ENCODE measurements around the gene SNX19. TPM values are rescaled to one million over a fixed set of nuclear protein-coding genes. Genes with fewer than 3 reads are reported as not detected.

SNX19 gene
- total and polyA plus RNA-seq, 4 donors = 17.5 to 71.9 (median 40.5) TPM

DNA sequence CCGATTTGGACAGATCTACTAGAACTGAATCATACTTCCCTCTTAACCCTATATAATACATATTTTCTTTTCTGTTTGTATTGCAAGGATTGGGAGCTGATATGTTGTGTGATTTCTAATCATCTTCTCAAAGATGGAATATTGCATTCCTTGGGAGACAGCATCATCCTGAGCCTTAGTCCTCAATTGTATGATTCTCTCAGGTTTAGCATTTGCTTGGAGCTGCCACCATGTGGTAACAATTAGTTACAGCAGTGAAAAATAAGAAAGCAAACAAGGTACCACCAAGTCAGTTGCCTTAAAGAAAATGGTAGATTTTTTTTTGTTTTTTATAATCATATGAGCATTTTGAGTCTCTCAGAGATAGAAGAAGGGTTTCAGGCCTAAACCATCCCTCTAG, 11.9 kb downstream of the SNX19 start:
- DNase-seq (no peak), ATAC-seq (ENCODE audit: low FRiP score) (no peak)
- intact Hi-C loops (cut with DNase I) = loop anchor here in 1 of 2 donors (10.0 kb wide), 1 partner anchor 900 kb away; the partner anchor contains the start of gene PRDM10
- Histone ChIP-seq H3K9me3 (ENCODE audit: control insufficient read depth, low read length) (no peaks in the 10 kb centered on the region), H3K27ac (ENCODE audit: low read depth in 1 of 2, low read length in 2 of 2) (no peak overlapping the region), H3K27me3 (ENCODE audit: control insufficient read depth in 1 of 2, insufficient read depth in 2 of 2, low read length in 1 of 2) (no peaks in the 10 kb centered on the region), H3K36me3 (ENCODE audit: control insufficient read depth in 1 of 2, insufficient read depth in 2 of 2, low read length in 1 of 2) (peaks cover 9 to 16% of the 10 kb centered on the region in 2 donors), H3K4me1 (ENCODE audit: control insufficient read depth in 1 of 2, insufficient read depth in 2 of 2, low read length in 2 of 2) (peaks cover 0 to 4% of the 10 kb centered on the region in 2 donors), H3K4me3 (ENCODE audit: low read length in 2 of 2) (no peak overlapping the region)
- WGBS, 2 donors = 95 to 98% methylated on average over 1 of the region's 1 CpG

DNA sequence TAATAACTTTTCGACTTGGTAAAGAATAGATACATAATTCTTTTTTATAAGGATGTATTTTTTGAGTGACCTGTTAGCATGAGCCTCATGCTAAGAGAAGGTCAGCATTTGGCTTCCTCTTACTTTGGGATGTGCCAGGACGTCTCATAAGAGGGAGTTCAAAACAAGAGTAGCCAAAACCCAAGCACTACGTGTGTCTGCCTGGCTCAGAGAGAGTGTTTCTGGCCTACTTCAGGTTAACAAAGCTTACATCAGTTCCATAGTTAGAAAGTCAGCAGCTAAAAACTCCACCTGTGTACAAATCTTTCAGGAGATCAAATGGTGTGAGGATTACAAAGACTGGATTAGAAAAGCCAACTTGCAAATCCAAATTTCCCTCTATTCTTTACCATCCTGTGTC, 13.9 kb downstream of the SNX19 start:
- Histone ChIP-seq H3K27me3 (ENCODE audit: control insufficient read depth in 1 of 2, insufficient read depth in 2 of 2, low read length in 1 of 2) (no peaks in the 10 kb centered on the region), H3K9me3 (ENCODE audit: control insufficient read depth, low read length) (no peaks in the 10 kb centered on the region), H3K4me1 (ENCODE audit: control insufficient read depth in 1 of 2, insufficient read depth in 2 of 2, low read length in 2 of 2) (peaks cover 0 to 3% of the 10 kb centered on the region in 2 donors), H3K36me3 (ENCODE audit: control insufficient read depth in 1 of 2, insufficient read depth in 2 of 2, low read length in 1 of 2) (peaks cover 9 to 16% of the 10 kb centered on the region in 2 donors), H3K4me3 (ENCODE audit: low read length in 2 of 2) (no peak overlapping the region), H3K27ac (ENCODE audit: low read depth in 1 of 2, low read length in 2 of 2) (no peak overlapping the region)
- ATAC-seq (ENCODE audit: low FRiP score) = no peak
- DNase-seq = no peak
- intact Hi-C loops (cut with DNase I) = loop anchor here in 1 of 2 donors (10.0 kb wide), 1 partner anchor 898 kb away; the partner anchor contains the start of gene PRDM10
- 42 to 44% methylated on average over 3 of the region's 3 CpGs for WGBS, 2 donors

DNA sequence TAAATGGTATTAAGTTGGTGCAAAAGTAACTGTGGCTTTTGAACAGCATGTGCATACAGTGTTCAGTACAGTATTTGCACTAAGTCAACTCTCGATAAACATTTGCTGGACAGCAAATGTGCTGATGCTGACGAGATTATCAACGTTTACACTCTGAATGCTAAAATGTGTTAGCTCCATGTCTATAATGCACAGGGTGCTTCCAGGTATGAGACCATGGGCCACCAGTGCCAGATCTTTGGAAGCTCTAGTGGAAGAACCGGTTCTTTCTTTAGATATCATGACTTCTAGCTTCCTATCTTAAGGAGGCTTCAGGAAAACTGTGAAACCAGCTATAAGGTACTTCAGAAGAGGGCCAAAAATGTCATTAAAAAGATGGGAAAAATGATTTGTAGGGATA, 17.2 kb downstream of the SNX19 start:
- Histone ChIP-seq H3K4me1 (ENCODE audit: control insufficient read depth in 1 of 2, insufficient read depth in 2 of 2, low read length in 2 of 2) (peaks cover 0 to 2% of the 10 kb centered on the region in 2 donors), H3K27me3 (ENCODE audit: control insufficient read depth in 1 of 2, insufficient read depth in 2 of 2, low read length in 1 of 2) (no peaks in the 10 kb centered on the region), H3K4me3 (ENCODE audit: low read length in 2 of 2) (no peak overlapping the region), H3K36me3 (ENCODE audit: control insufficient read depth in 1 of 2, insufficient read depth in 2 of 2, low read length in 1 of 2) (peaks cover 6 to 11% of the 10 kb centered on the region in 2 donors), H3K9me3 (ENCODE audit: control insufficient read depth, low read length) (no peaks in the 10 kb centered on the region), H3K27ac (ENCODE audit: low read depth in 1 of 2, low read length in 2 of 2) (peak overlapping the region; percentile 63 to 97)
- 53 to 57% methylated on average over 4 of the region's 4 CpGs for WGBS, 2 donors
- intact Hi-C loops (cut with DNase I) = loop anchor here in 1 of 2 donors (10.0 kb wide), 1 partner anchor 224 kb away; no protein-coding TSS in a partner anchor
- DNase-seq = no peak
- no peak for ATAC-seq (ENCODE audit: low FRiP score)

DNA sequence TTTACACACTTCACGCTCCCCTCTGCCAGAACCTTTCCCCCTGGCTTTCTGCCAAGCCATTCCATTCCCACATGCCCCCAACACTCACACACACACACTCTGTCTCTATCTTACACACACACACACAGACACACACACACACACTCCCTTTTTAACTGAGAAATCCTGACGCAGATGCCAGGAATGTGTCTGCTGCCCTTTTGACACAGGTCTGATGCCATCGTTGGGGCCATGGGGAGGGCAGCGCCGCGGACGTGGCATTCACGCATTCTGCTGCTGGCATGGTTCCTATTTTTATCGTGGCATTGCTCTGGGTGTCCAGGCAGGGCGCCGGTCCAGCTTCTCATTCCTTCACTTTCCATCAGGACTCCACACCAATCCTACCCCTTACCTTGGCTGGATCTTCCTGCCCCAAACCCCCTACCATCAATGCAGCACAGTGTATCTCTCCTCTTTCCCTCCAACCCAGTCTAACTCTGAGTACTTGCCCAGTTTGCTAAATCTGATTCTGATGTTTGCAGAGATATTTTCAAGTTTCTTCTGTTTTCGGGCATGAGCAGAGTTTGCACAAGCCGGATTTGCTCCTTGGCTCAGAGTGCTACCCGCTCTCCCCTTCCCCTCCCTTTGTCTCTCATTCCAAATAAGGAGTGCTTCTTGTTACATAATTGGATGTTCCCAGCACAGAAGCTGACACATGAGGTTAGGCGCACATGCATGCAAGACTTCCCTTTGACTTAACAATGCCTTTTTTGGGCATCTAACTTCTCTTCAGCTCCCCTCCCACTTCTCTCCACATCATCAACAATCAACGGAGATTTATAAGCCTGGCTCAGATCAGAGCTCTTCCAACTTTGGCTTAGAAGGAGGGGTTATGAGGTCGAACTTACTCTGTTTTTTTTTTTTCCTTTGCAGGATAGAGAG, 18.8 kb downstream of the SNX19 start:
- peak; percentile 93 to 94 for DNase-seq
- H3K36me3 ChIP-seq (ENCODE audit: control insufficient read depth in 1 of 2, insufficient read depth in 2 of 2, low read length in 1 of 2) = peaks cover 4 to 11% of the 10 kb centered on the region in 2 donors
- intact Hi-C loops (cut with DNase I) = loop anchor here (1.0 to 10.0 kb wide), 2 partner anchors 223 to 583 kb away; partner anchors contain the start of gene ZBTB44 (in 1 of the 2)

DNA sequence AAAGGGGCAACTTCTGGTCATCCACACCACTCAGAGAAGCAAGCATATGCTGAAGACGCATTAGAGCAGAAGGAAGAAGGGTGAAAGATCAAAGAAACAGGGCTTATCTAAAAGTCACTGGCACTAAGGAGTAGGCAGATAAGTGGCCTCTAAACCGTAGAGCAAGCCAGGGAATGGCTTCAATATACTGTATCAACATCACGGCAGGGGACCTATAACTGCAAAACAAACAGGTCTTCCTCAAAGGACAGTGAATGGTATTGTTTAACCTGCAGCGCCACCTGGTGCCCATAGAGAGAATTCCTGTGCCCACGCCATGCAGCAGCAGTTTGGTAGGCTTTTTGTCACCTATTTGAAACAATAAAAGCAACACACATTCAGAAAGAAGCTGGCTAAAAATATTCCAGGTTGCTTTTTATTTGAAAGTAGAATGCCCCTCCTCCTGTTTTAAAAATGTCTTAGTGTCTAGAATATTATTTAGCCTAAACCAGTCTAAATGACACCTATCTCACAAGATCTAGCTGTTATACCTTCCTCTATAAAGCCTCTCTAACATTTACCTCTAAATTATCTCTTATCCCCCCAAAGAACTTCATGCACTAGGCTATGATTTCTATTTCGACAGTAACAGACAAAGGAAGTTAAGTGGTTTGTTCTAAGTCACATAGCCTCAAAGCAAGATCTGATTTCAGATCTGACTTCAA, 21.8 kb downstream of the SNX19 start:
- intact Hi-C loops (cut with DNase I) = loop anchor here (1.0 to 10.0 kb wide), 4 partner anchors 30 to 460 kb away; no protein-coding TSS in a partner anchor
- DNase-seq = peak; percentile 70 to 87
- H3K36me3 ChIP-seq (ENCODE audit: control insufficient read depth in 1 of 2, insufficient read depth in 2 of 2, low read length in 1 of 2) = no peaks in the 10 kb centered on the region

More for the DNA sequence above, 18.8 kb downstream of the SNX19 start:
- Histone ChIP-seq H3K4me1 (ENCODE audit: control insufficient read depth in 1 of 2, insufficient read depth in 2 of 2, low read length in 2 of 2) (peaks cover 0 to 2% of the 10 kb centered on the region in 2 donors), H3K4me3 (ENCODE audit: low read length in 2 of 2) (no peak overlapping the region), H3K27me3 (ENCODE audit: control insufficient read depth in 1 of 2, insufficient read depth in 2 of 2, low read length in 1 of 2) (no peaks in the 10 kb centered on the region), H3K9me3 (ENCODE audit: control insufficient read depth, low read length) (no peaks in the 10 kb centered on the region), H3K27ac (ENCODE audit: low read depth in 1 of 2, low read length in 2 of 2) (peak overlapping the region; percentile 95 to 97)
- ATAC-seq (ENCODE audit: low FRiP score) = peak; percentile 92
- WGBS, 2 donors = 5 to 6% methylated on average over 17 of the region's 17 CpGs

DNA sequence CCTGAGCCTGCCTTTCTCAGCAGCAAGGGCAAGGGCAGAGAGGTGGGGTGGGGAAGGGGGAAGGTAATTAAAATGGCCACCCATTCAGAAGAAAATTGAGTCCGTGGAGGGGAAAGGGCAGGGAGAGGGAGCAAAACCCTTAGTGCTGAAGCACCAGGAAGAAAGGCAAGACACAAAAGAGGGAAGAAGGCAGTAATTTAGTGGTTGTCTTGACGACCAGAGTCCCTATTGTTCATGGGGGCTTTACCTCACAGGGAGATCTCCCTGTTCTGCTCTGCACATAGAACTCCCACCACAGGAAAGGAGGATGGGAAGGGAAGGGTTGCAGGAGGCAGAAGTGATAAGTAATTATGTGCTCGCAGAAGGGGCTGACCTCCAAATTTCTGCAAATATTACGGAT, 23.4 kb downstream of the SNX19 start:
- Histone ChIP-seq H3K4me3 (ENCODE audit: low read length in 2 of 2) (no peak overlapping the region), H3K4me1 (ENCODE audit: control insufficient read depth in 1 of 2, insufficient read depth in 2 of 2, low read length in 2 of 2) (peaks cover 0 to 2% of the 10 kb centered on the region in 2 donors), H3K27me3 (ENCODE audit: control insufficient read depth in 1 of 2, insufficient read depth in 2 of 2, low read length in 1 of 2) (no peaks in the 10 kb centered on the region), H3K27ac (ENCODE audit: low read depth in 1 of 2, low read length in 2 of 2) (peak overlapping the region; percentile 30 to 64), H3K36me3 (ENCODE audit: control insufficient read depth in 1 of 2, insufficient read depth in 2 of 2, low read length in 1 of 2) (peaks cover 0 to 2% of the 10 kb centered on the region in 2 donors), H3K9me3 (ENCODE audit: control insufficient read depth, low read length) (no peaks in the 10 kb centered on the region)
- intact Hi-C loops (cut with DNase I) = loop anchor here in 1 of 2 donors (10.0 kb wide), 1 partner anchor 218 kb away; no protein-coding TSS in a partner anchor
- DNase-seq (no peak), ATAC-seq (ENCODE audit: low FRiP score) (no peak)
- 51 to 57% methylated on average over 4 of the region's 4 CpGs for WGBS, 2 donors

More for the DNA sequence above, 21.8 kb downstream of the SNX19 start:
- peaks cover 0 to 2% of the 10 kb centered on the region in 2 donors for H3K4me1 ChIP-seq (ENCODE audit: control insufficient read depth in 1 of 2, insufficient read depth in 2 of 2, low read length in 2 of 2)
- H3K9me3 ChIP-seq (ENCODE audit: control insufficient read depth, low read length) = no peaks in the 10 kb centered on the region
- H3K4me3 ChIP-seq (ENCODE audit: low read length in 2 of 2) = no peak overlapping the region
- peak overlapping the region; percentile 16 to 90 for H3K27ac ChIP-seq (ENCODE audit: low read depth in 1 of 2, low read length in 2 of 2)
- H3K27me3 ChIP-seq (ENCODE audit: control insufficient read depth in 1 of 2, insufficient read depth in 2 of 2, low read length in 1 of 2) = no peaks in the 10 kb centered on the region
- 14 to 15% methylated on average over 6 of the region's 6 CpGs for WGBS, 2 donors
- peak; percentile 73 for ATAC-seq (ENCODE audit: low FRiP score)

DNA sequence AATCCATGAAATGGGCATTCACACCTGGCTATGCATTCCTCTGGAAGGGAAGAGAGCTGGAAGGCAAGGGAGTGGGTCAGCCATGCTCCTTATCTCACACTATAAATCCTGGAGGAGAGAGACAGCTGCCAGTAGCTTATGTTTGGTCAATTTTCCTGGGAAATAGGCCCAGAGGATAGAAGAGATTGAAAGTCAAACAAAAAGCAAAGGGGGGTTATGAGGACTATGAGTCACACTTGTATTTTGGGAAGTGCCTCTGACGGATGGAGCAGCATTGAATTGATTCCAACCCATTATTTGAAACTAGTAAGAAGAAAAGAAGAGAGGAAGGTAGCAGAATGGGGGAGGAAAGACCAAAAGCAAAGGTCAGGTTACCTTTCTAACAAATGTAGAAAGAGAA, 25.0 kb downstream of the SNX19 start:
- DNase-seq (no peak), ATAC-seq (ENCODE audit: low FRiP score) (peak; percentile 47)
- Histone ChIP-seq H3K4me3 (ENCODE audit: low read length in 2 of 2) (no peak overlapping the region), H3K4me1 (ENCODE audit: control insufficient read depth in 1 of 2, insufficient read depth in 2 of 2, low read length in 2 of 2) (peaks cover 1 to 3% of the 10 kb centered on the region in 2 donors), H3K9me3 (ENCODE audit: control insufficient read depth, low read length) (no peaks in the 10 kb centered on the region), H3K27me3 (ENCODE audit: control insufficient read depth in 1 of 2, insufficient read depth in 2 of 2, low read length in 1 of 2) (no peaks in the 10 kb centered on the region), H3K36me3 (ENCODE audit: control insufficient read depth in 1 of 2, insufficient read depth in 2 of 2, low read length in 1 of 2) (peaks cover 0 to 2% of the 10 kb centered on the region in 2 donors), H3K27ac (ENCODE audit: low read depth in 1 of 2, low read length in 2 of 2) (peak overlapping the region; percentile 61 to 95)
- WGBS, 2 donors = 0 to 7% methylated on average over 1 of the region's 1 CpG
- intact Hi-C loops (cut with DNase I) = loop anchor here in 1 of 2 donors (10.0 kb wide), 1 partner anchor 217 kb away; no protein-coding TSS in a partner anchor

DNA sequence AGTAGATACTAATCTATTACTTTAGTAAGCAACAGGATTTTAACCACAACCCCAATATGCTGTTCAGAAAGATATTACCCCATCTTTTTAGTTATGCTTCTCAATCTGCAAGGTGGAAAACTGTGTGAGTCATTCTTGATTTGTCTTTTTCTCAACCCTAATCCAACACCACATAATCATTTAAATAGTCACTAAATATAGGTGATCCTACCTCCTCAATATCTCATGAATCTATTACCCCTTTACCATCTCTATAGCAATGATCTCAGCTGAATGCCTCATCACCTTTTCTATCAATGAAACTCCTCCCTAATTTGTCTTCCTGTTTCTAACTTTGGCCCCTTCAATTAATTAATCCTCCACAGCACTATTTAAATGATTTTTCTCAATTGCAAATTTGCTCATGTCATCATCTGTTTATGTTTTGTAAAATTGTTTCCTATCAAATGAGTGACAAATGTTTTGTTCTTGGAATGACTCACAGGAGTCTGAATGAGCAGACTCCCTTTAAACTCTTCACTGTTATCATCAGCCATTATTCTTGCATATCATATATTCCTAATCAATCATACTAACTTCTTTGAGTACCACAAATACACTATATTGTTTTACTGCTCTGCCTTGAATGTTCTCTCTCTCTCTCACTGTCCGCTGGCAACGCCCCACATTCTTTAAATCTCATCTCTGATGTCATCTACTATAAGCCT, 26.1 kb downstream of the SNX19 start:
- intact Hi-C loops (cut with DNase I) = loop anchor here in 1 of 2 donors (10.0 kb wide), 1 partner anchor 215 kb away; no protein-coding TSS in a partner anchor
- H3K9me3 ChIP-seq (ENCODE audit: control insufficient read depth, low read length) = no peaks in the 10 kb centered on the region
- H3K36me3 ChIP-seq (ENCODE audit: control insufficient read depth in 1 of 2, insufficient read depth in 2 of 2, low read length in 1 of 2) = peaks cover 0 to 2% of the 10 kb centered on the region in 2 donors
- DNase-seq = no peak
- H3K27ac ChIP-seq (ENCODE audit: low read depth in 1 of 2, low read length in 2 of 2) = no peak overlapping the region
- no peaks in the 10 kb centered on the region for H3K27me3 ChIP-seq (ENCODE audit: control insufficient read depth in 1 of 2, insufficient read depth in 2 of 2, low read length in 1 of 2)
- ATAC-seq (ENCODE audit: low FRiP score) = no peak
- H3K4me3 ChIP-seq (ENCODE audit: low read length in 2 of 2) = no peak overlapping the region
- 87 to 88% methylated on average over 2 of the region's 2 CpGs for WGBS, 2 donors
- H3K4me1 ChIP-seq (ENCODE audit: control insufficient read depth in 1 of 2, insufficient read depth in 2 of 2, low read length in 2 of 2) = peaks cover 3 to 4% of the 10 kb centered on the region in 2 donors

Measured in aorta (tissue), 5 donors.